Measurements from ENCODE around the gene CLASP1.
A peak's percentile ranks its signal among the peaks of the same experiment; 100 is the strongest.
"Not testable (repeated sequence)": the region's sequence is repeated elsewhere in the genome, so short reads cannot be mapped to it uniquely, and the experiment has no call there.

The CLASP1 gene

DNA sequence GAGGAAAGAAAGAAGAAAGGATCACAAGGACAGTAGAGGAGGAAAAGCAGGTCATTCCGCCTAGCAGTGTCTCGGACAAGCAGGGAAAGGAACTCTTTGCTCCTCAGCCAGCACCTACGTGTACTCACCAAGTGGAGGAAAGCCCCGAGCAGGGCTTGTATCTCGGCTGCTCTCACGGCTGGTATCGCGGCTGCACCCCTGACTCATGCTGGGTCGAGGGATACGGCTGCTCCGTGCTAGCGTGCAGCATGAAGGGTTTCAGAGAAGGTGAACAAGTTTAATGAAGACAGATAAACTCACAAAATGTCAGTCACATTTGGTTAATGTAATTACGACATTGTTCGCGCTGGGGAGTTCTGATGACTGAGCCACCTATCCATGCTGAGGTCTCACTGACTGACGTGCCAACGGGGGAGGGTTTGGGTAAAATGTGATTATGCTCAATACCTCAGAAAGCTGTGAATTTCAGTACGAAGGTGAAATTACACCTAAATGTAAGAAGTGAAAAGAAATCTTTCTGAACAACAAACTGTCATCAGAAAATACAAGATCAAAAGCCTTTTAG, 230.7 kb downstream of the CLASP1 start:
- DNase-seq, result no peak

DNA sequence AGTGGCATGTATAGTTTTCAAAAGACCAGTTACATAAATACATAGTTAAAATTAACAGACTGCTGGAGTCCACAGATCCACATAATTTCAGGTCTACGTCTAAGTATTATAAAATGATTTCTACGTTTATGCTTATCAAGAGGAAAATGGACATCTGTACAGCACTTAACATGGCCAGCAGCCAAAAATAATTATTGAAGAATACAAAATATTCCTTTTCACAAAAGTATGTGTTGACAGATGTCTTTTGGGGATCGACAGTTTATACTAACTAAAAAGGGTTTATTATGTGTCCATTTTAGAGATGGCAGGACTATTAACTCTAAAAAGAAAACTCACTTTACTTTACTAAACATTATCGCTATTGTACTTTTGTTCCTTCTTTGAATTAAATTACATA, 231.4 kb downstream of the CLASP1 start:
- no peak for DNase-seq

DNA sequence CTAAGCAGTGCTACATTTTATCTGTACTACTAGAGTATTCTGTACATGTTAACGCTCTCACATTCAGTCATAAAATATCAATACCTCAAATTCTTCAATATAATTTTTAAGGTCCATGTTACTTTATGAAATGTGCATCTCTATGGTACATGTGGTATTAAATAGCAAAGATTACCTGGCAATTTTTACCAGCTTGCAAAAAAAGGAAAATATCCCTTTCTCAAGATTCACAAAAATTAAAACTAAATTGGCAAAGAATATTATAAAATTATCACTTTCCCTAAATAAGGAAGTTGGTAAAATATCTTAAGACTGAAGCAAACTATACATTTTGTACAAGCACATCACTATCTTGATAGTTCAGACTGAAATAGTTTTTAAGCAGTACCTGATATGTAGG, 233.5 kb downstream of the CLASP1 start:
- no peak for DNase-seq

DNA sequence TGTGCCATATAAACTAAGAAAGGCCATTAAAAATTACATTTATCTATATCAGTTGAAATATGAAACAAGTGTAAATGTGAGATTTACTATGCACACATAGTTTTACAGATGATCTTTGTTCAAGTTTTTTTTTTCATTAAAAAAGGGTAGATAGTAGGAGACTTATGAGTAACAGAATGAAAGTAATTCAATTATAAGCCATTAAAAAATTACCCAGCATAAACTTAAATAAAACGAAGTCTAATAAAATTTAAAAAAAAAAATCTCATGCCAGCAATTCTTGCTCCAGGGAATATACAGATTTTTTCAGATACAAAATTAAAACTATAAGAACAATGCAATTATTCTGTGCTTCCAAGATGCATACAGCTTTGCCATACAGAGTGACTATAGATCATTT, 236.9 kb downstream of the CLASP1 start:
- DNase-seq, result no peak

DNA sequence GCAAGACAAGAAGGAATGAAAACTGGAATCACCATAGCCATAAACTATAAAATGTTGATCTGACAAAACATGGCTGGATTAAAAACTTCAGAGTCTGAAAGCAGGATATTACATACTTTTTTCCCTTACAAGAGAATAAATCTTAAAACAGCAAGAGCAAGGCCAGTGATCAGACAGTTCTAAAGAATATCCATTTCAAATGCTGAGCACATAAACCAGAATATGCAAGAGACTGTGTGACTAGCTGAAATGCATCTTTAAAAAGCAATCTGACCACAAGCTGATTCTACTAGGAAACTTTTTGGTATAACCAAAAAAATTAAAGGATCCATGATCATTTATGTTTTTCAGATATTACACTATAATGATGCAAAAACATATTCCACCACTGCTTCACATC, 239.3 kb downstream of the CLASP1 start:
- no peak for DNase-seq

DNA sequence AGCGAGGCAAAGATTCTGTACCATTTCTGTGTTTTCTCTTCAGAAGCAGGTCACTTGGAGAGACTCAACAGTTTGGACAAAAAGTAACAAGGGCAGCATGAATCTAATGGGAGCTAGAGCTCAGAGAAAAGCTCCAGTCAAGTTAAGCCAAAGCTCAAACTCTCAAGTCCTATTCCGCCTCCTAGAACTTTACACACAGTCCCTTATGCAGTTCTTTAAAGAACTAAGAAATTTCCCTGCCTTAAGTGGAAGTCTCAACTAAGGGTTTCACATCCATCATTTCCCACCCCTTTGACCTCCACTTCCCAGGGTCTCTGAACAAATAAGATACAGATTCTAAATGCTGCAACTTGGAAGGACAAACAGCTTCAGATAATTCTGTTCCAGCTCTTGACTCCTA, 239.9 kb downstream of the CLASP1 start:
- DNase-seq, result no peak

DNA sequence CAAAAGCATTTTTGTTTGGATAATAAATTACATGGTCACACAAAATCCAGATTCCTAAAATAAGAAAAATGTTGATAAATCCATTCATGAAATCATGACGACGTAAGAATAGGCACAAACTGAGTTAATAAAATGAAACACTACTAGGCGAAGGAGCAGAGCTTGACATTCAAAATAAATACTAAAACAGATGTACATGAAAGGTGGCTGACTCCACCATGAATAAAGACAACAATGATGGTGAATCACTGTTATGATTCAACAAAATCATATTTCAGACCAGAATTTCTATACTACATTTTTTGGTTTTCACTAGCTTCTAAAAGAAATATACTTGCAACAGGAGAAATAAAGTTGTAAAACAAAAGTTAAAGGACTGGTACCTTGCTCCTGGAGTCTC, 240.6 kb downstream of the CLASP1 start:
- peak; percentile 32 for DNase-seq

DNA sequence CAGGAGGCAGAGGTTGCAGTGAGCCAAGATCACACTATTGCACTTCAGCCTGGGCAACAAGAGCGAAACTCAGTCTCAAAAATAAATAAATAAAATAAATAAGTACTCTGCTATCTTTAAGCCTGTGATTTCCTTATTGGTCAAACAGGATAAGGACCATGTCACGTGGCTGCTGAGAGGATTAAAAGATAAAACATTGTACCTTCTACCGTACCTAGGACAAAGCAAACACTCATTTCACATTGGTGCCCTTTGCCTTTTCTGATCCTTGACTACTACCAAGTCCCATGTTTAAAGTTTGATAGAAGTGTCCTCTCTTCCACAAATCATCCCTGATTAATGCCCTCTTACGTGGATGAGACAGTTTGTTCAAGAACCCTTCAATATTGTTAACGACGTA, 244.0 kb downstream of the CLASP1 start:
- DNase-seq, result no peak

DNA sequence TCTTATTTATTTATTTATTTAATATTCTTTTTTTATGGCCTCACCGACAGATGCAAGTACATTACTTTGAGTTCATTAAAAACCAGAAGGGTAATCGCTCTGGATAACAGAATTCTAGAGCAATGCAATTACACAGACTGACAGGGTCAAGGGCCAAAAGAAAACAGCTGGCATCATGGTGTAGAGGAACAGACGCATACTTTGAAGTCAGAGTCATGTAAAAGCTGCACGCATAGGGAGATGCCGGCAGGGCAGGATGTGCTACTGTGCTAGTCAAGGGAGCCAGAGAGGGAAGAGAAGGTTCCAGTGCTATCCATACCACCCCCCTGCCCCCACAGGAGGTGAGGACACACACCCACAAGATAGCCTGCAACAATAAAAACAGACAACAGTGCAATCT, 249.1 kb downstream of the CLASP1 start:
- peak; percentile 53 for DNase-seq

DNA sequence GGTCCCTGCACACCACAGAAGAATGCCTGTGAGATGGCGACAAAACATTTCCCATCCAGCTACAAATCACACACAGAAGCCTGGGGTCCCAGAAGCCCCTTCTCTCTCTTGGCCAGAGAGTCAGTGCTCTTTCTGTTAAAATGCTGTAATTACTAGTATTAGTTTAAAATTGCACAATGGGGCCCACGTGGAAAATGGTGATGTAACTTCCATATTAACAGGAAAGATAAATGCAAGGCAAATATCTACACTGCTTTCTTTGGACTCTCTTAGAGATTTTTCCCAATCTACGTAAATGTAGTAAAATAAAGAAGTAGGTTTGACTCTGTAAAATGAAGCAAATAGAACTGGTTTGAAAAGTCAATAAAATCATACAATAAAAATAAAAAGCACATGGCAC, 250.4 kb downstream of the CLASP1 start:
- no peak for DNase-seq

DNA sequence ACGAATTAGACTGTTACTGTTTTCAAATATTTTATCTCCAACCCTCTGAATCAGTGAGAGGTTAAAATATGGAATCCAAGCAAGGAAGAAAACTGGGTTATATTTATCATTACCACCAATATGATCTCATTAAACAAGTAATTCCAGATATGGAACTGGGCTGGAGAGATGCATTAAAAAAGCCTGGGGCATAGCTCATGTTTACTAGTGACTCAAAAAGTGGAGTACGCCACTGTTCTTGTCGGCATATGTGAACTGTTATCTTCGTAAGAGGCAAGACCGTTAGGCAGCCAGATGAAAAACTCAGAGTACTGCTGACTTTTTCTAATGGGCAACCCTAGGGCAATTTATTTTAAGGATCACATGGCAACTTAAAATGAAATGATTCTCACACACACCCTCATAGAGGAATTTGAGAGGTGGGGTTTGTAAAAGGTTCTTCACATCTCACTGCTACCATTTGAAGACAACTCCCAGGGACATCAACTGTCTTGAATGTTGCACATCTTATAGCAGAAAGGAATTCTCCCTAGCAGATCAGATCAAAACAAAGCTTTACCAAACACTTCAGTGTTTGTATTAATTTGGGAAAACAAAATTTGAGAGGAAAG, 259.1 kb downstream of the CLASP1 start:
- no peak for DNase-seq

DNA sequence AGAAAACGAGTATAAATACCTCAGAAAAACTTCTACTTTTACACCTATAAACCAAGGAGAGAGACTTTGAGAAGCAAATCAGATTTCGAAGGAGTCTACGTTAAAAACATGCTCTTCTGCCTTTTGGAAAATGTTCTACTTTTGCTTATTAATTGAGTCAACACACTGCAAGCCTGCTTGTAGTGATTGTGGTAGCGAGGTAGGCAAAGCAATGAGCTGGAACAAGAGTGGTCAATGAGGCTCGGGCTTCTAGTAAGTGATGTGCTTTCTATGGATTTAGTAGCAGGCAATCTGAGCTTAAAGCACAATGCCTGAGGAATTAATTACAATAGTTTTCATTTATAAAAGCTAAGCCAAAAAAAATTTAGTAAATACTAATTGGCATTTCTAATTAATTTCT, 260.9 kb downstream of the CLASP1 start:
- no peak for DNase-seq

DNA sequence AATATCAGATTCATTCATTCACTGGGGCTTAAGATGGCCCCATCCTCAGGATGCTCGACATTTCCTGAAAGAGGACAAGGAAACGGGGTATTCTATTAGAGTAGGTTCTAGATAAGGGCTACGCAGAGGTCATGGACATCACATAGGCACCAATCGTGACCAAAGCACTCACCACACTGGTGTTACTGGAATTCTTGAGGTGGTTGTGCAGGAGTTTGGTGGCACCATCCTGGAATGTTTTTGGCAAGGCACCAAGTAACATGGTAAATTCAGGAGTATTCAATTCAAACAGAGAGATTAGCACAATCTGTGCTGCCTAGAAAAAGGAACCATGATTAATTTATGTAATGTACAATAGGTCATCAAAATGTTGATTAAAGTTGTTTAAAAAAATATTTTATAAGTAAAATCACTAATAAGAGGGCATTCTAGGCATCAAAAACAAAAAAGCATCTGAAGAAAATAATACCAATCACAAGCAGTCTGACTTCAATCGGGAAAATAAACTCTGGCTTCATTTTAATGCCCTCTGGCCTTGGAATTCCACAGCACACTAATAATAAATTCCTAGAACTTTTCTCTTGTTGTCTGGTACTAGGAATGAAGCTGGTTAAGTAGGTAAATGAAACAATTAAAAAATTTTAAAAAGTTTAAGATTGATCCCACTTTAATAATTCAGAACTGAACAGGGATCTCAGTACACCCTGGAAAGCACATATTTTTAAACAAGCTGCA, 261.5 kb downstream of the CLASP1 start:
- DNase-seq, result no peak

DNA sequence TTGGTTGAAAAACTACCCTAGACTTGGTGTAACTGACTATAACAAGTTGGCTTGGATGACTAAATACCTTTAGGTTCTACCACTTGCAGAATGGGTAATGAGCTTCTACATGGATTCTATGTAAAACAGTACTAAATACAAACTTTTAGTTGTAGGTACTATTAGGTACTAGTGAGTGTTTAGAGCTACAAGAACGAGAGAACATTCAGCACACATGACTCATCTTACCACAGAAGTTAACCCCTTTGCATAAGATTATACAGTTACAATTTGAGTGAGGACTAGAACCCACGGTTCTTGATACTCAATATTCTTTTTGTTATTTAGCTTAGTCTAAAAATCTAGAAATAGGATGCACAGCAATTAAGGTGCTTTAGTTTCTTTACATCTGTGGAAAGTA, 262.6 kb downstream of the CLASP1 start:
- DNase-seq, result peak; percentile 35

DNA sequence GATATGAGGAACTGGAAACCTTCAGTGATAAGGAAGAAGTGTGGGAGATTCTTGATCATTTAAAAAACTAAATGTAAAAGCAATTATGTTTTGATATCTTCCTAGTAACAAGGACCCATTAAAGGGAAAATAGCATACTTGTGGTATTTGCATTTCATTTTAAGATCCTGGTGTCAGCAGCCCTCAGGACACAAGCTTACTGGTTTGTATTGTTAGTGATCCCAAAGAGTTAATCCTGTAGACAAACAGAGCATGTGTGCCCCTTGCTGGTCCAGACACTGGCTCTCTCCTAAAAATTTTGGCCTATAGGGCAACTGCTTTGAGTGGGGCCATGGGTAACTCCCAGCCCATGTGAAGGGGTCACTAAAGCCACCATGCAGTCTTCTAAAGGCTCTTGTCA, 263.2 kb downstream of the CLASP1 start:
- DNase-seq, result no peak

DNA sequence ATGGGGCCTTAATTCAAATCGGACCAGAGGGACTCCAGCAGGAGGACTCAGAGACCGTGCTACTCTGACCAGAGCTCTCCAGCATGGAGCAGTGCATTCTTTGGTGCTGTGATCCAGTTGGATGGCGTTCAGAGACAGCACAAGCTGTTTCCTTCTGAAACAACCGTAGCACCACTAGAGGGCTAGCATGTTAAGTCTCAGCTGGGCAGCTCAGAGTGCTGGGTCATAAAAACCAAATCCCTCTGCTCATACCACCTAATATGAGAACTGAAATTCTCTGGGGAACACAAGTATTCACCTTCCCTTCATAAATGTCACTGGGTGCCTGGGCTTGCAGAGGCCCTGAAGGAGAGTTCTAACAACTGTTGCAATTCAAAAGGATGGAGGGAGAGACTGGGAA, 266.5 kb downstream of the CLASP1 start:
- DNase-seq, result no peak

DNA sequence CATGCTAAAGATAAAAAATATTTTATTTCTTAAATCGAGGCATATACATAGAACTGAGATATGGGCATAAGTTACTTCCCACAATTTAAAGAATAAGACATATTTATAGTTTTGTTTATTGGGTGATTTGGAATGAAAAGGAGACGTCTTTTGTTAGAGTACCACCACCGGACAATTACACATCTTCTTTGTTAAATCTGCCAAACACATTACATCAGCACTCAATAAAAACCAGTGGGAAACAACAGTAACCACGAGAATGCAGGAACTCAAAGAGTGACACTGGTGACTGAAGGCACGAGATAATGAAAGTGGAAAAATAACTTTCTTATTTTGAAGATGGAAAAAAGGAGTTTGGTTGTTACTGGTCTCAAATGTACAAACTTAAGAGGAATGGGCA, 271.6 kb downstream of the CLASP1 start:
- peak; percentile 28 for DNase-seq

DNA sequence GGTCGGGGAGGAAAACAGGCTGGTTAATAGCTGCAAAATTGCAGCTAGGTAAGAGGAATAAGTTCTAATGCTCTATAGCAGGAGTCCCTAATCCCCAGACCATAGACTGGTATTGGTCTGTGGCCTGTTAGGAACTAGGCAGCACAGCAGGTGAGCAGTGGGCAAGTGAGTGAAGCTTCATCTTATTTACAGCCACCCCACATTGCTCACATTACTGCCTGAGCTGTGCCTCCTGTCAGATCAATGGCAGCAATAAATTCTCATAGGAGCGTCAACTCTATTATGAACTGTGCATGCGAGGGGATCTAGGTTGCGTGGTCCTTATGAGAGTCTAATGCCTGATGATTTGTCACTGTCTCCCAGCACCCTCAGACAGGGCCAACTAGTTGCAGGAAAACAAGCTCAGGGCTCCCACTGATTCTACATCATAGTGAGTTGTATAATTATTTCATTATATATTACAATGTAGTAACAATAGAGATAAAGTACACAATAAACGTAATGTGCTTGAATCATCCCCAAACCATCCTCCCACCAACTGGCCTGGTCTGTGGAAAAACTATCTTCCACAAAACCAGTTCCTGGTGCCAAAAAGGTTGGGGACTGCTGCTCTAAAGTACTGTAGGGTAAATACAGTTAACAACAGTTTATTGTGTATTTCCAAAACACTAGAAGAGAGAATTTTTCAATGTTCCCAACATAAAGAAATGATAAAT, 272.6 kb downstream of the CLASP1 start:
- DNase-seq, result no peak

DNA sequence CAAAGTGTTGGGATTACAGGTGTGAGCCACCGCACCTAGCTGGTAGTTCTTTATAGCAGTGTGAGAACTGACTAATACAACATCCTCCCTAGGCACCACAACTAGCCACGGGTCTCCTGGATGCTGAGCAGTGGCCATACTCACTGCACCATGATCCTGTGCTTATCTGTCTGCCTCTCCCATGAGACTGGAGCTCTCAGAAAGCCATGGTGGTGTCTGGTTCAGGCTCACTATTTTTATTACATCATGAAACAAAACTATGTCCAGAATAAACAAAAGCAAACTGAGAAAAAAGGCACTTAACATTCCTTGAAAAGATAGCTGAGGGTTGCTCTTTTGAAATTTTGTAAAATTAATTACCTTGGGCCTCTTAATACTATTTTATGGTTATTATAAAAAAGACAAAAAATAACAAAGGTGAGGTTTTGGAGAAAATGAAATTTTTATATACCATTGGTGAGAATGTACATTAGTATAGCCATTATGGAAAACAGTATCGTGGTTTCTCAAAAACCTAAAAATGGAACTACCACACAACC, 273.6 kb downstream of the CLASP1 start:
- DNase-seq, result peak; percentile 68

DNA sequence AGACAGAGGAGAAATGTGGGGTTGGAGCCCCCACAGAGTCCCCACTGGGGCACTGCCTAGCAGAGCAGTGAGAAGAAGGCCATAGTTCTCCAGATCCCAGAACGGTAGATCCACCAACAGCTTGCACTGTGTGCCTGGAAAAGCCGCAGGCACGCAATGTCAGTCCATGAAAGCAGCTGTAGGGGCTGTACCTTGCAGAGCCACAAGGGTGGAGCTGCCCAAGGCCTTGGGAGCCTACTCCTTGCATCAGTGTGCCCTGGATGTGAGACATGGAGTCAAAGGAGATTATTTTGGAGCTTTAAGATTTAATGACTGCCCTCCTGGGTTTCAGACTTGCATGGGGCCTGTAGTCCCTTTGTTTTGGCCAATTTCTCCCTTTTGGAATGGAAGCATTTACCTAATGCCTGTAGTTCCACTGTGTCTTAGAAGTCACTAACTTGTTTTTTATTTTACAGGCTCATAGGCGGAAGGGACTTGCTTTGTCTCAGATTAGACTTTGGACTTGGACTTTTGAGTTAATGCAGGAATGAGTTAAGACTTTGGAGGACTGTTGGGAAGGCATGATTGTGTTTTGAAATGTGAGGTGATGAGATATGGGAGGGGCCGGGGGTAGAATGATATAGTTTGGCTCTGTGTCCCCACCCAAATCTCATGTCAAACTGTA, 274.7 kb downstream of the CLASP1 start:
- DNase-seq, result not testable (repeated sequence)

DNA sequence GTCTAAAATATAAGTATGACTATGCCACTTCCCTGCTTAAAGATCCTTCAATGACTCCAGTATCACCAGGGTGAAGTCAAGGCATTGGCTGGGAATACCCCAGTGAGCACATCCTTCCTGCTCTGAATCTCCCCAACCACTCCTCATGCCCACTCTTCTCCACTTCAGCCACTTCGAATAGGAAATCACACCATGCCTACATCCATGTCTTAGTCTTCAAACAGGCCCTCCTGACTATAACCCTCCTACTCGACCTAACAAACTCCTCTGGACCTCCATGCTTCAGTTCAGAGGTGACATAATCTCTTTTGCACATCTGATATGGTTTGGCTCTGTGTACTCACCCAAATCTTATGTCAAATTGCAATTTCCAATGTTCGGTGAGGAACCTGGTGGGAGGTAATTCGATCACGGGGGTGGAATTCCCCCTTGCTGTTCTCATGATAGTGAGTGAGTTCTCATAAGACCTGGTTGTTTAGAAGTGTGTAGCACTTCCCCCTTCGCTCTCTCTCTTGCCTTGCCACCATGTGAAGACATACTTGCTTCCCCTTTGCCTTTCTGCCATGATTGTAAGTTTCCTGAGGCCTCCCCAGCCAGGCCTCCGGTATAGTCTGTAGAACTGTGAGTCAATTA, 276.4 kb downstream of the CLASP1 start:
- DNase-seq, result no peak

DNA sequence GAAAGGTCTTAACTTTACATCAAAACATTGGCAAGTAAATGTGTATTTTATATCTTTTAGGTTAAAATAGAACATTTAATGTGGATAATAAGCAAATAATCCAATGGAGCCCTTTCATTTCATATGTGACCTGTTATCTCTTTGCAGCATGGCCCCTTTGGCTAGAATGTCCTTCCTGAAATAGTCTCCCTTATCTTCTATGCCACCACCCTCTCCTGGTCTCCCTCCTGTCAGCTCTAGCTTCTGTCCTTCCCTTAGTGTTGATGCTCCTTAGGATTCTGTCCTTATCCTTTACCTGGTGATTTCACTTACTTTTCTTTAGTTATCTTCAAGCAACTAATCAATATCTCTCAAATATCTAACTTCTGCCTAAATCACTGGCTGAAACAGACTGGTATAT, 277.2 kb downstream of the CLASP1 start:
- DNase-seq, result no peak

Measured in fibroblast of skin of back (primary cell).